ENCODE measurements around the gene NAALADL2.

The NAALADL2 gene

GRCh38 chr3:175272392-175272791 is 413.3 kb downstream of the NAALADL2 start:
- no CpG with 5 or more reads among the region's 1 CpG for WGBS (ENCODE audit: insufficient coverage, insufficient read length)
- no peak overlapping the region for H3K27ac ChIP-seq (ENCODE audit: low read length)
- no peak overlapping the region for H3K4me3 ChIP-seq (ENCODE audit: low read length)
- H3K4me1 ChIP-seq (ENCODE audit: control insufficient read depth, insufficient read depth, low read length): no peaks in the 10 kb centered on the region
- no peaks in the 10 kb centered on the region for H3K36me3 ChIP-seq (ENCODE audit: control insufficient read depth, insufficient read depth, low read length)
- H3K9me3 ChIP-seq (ENCODE audit: control insufficient read depth, insufficient read depth, low read length): no peaks in the 10 kb centered on the region
- H3K27me3 ChIP-seq (ENCODE audit: control insufficient read depth, insufficient read depth, low read length): no peaks in the 10 kb centered on the region
- no peak for DNase-seq (ENCODE audit: low read depth, low spot score)

GRCh38 chr3:175273573-175273972 is 414.4 kb downstream of the NAALADL2 start:
- H3K9me3 ChIP-seq (ENCODE audit: control insufficient read depth, insufficient read depth, low read length): no peaks in the 10 kb centered on the region
- DNase-seq (ENCODE audit: low read depth, low spot score): no peak
- H3K4me3 ChIP-seq (ENCODE audit: low read length): no peak overlapping the region
- no peaks in the 10 kb centered on the region for H3K4me1 ChIP-seq (ENCODE audit: control insufficient read depth, insufficient read depth, low read length)
- no peaks in the 10 kb centered on the region for H3K27me3 ChIP-seq (ENCODE audit: control insufficient read depth, insufficient read depth, low read length)
- no peaks in the 10 kb centered on the region for H3K36me3 ChIP-seq (ENCODE audit: control insufficient read depth, insufficient read depth, low read length)
- WGBS (ENCODE audit: insufficient coverage, insufficient read length): no CpG with 5 or more reads among the region's 4 CpGs
- no peak overlapping the region for H3K27ac ChIP-seq (ENCODE audit: low read length)

- no peak for DNase-seq (ENCODE audit: low read depth, low spot score)
- no CpG with 5 or more reads among the region's 6 CpGs for WGBS (ENCODE audit: insufficient coverage, insufficient read length)
- no peak overlapping the region for H3K27ac ChIP-seq (ENCODE audit: low read length)
- no peaks in the 10 kb centered on the region for H3K27me3 ChIP-seq (ENCODE audit: control insufficient read depth, insufficient read depth, low read length)
- no peaks in the 10 kb centered on the region for H3K36me3 ChIP-seq (ENCODE audit: control insufficient read depth, insufficient read depth, low read length)
- no peak overlapping the region for H3K4me3 ChIP-seq (ENCODE audit: low read length)
- no peaks in the 10 kb centered on the region for H3K9me3 ChIP-seq (ENCODE audit: control insufficient read depth, insufficient read depth, low read length)
- H3K4me1 ChIP-seq (ENCODE audit: control insufficient read depth, insufficient read depth, low read length): no peaks in the 10 kb centered on the region
Measured at GRCh38 chr3:175274056-175274455, 414.9 kb downstream of the NAALADL2 start.

GRCh38 chr3:175274474-175275218 is 415.5 kb downstream of the NAALADL2 start:
- H3K4me3 ChIP-seq (ENCODE audit: low read length): no peak overlapping the region
- no peaks in the 10 kb centered on the region for H3K27me3 ChIP-seq (ENCODE audit: control insufficient read depth, insufficient read depth, low read length)
- WGBS (ENCODE audit: insufficient coverage, insufficient read length): no CpG with 5 or more reads among the region's 1 CpG
- no peaks in the 10 kb centered on the region for H3K9me3 ChIP-seq (ENCODE audit: control insufficient read depth, insufficient read depth, low read length)
- no peak for DNase-seq (ENCODE audit: low read depth, low spot score)
- no peak overlapping the region for H3K27ac ChIP-seq (ENCODE audit: low read length)
- no peaks in the 10 kb centered on the region for H3K4me1 ChIP-seq (ENCODE audit: control insufficient read depth, insufficient read depth, low read length)
- no peaks in the 10 kb centered on the region for H3K36me3 ChIP-seq (ENCODE audit: control insufficient read depth, insufficient read depth, low read length)

GRCh38 chr3:175278680-175279079 is 419.5 kb downstream of the NAALADL2 start:
- no peaks in the 10 kb centered on the region for H3K27me3 ChIP-seq (ENCODE audit: control insufficient read depth, insufficient read depth, low read length)
- H3K9me3 ChIP-seq (ENCODE audit: control insufficient read depth, insufficient read depth, low read length): no peaks in the 10 kb centered on the region
- WGBS (ENCODE audit: insufficient coverage, insufficient read length): no CpG with 5 or more reads among the region's 3 CpGs
- H3K36me3 ChIP-seq (ENCODE audit: control insufficient read depth, insufficient read depth, low read length): no peaks in the 10 kb centered on the region
- no peaks in the 10 kb centered on the region for H3K4me1 ChIP-seq (ENCODE audit: control insufficient read depth, insufficient read depth, low read length)
- no peak for DNase-seq (ENCODE audit: low read depth, low spot score)
- no peak overlapping the region for H3K27ac ChIP-seq (ENCODE audit: low read length)
- H3K4me3 ChIP-seq (ENCODE audit: low read length): no peak overlapping the region

GRCh38 chr3:175279457-175279856 is 420.3 kb downstream of the NAALADL2 start:
- Histone ChIP-seq H3K4me1 (ENCODE audit: control insufficient read depth, insufficient read depth, low read length) (no peaks in the 10 kb centered on the region), H3K36me3 (ENCODE audit: control insufficient read depth, insufficient read depth, low read length) (no peaks in the 10 kb centered on the region), H3K4me3 (ENCODE audit: low read length) (no peak overlapping the region), H3K9me3 (ENCODE audit: control insufficient read depth, insufficient read depth, low read length) (no peaks in the 10 kb centered on the region), H3K27ac (ENCODE audit: low read length) (no peak overlapping the region), H3K27me3 (ENCODE audit: control insufficient read depth, insufficient read depth, low read length) (no peaks in the 10 kb centered on the region)
- DNase-seq (ENCODE audit: low read depth, low spot score): no peak
- no CpG with 5 or more reads among the region's 1 CpG for WGBS (ENCODE audit: insufficient coverage, insufficient read length)

- Histone ChIP-seq H3K27ac (ENCODE audit: low read length) (no peak overlapping the region), H3K27me3 (ENCODE audit: control insufficient read depth, insufficient read depth, low read length) (no peaks in the 10 kb centered on the region), H3K4me1 (ENCODE audit: control insufficient read depth, insufficient read depth, low read length) (no peaks in the 10 kb centered on the region), H3K4me3 (ENCODE audit: low read length) (no peak overlapping the region), H3K9me3 (ENCODE audit: control insufficient read depth, insufficient read depth, low read length) (no peaks in the 10 kb centered on the region), H3K36me3 (ENCODE audit: control insufficient read depth, insufficient read depth, low read length) (no peaks in the 10 kb centered on the region)
- no peak for DNase-seq (ENCODE audit: low read depth, low spot score)
- no CpG with 5 or more reads among the region's 1 CpG for WGBS (ENCODE audit: insufficient coverage, insufficient read length)
Measured at GRCh38 chr3:175279911-175280310, 420.8 kb downstream of the NAALADL2 start.

- no peak for DNase-seq (ENCODE audit: low read depth, low spot score)
- Histone ChIP-seq H3K27me3 (ENCODE audit: control insufficient read depth, insufficient read depth, low read length) (no peaks in the 10 kb centered on the region), H3K4me1 (ENCODE audit: control insufficient read depth, insufficient read depth, low read length) (no peaks in the 10 kb centered on the region), H3K27ac (ENCODE audit: low read length) (no peak overlapping the region), H3K9me3 (ENCODE audit: control insufficient read depth, insufficient read depth, low read length) (no peaks in the 10 kb centered on the region), H3K36me3 (ENCODE audit: control insufficient read depth, insufficient read depth, low read length) (no peaks in the 10 kb centered on the region), H3K4me3 (ENCODE audit: low read length) (no peak overlapping the region)
- no CpG with 5 or more reads among the region's 3 CpGs for WGBS (ENCODE audit: insufficient coverage, insufficient read length)
Measured at GRCh38 chr3:175287361-175287963, 428.3 kb downstream of the NAALADL2 start.

GRCh38 chr3:175288621-175289020 is 429.5 kb downstream of the NAALADL2 start:
- WGBS (ENCODE audit: insufficient coverage, insufficient read length): no CpG with 5 or more reads among the region's 4 CpGs
- Histone ChIP-seq H3K9me3 (ENCODE audit: control insufficient read depth, insufficient read depth, low read length) (no peaks in the 10 kb centered on the region), H3K4me1 (ENCODE audit: control insufficient read depth, insufficient read depth, low read length) (no peaks in the 10 kb centered on the region), H3K36me3 (ENCODE audit: control insufficient read depth, insufficient read depth, low read length) (no peaks in the 10 kb centered on the region), H3K27ac (ENCODE audit: low read length) (no peak overlapping the region), H3K4me3 (ENCODE audit: low read length) (no peak overlapping the region), H3K27me3 (ENCODE audit: control insufficient read depth, insufficient read depth, low read length) (no peaks in the 10 kb centered on the region)
- DNase-seq (ENCODE audit: low read depth, low spot score): no peak

GRCh38 chr3:175294793-175295192 is 435.7 kb downstream of the NAALADL2 start:
- H3K4me3 ChIP-seq (ENCODE audit: low read length): no peak overlapping the region
- H3K36me3 ChIP-seq (ENCODE audit: control insufficient read depth, insufficient read depth, low read length): no peaks in the 10 kb centered on the region
- no peaks in the 10 kb centered on the region for H3K9me3 ChIP-seq (ENCODE audit: control insufficient read depth, insufficient read depth, low read length)
- H3K27me3 ChIP-seq (ENCODE audit: control insufficient read depth, insufficient read depth, low read length): no peaks in the 10 kb centered on the region
- no peak for DNase-seq (ENCODE audit: low read depth, low spot score)
- no peak overlapping the region for H3K27ac ChIP-seq (ENCODE audit: low read length)
- no CpG with 5 or more reads among the region's 2 CpGs for WGBS (ENCODE audit: insufficient coverage, insufficient read length)
- H3K4me1 ChIP-seq (ENCODE audit: control insufficient read depth, insufficient read depth, low read length): no peaks in the 10 kb centered on the region

Data from iPS DF 6.9 (cell line).